GM12878 (cell line): ENCODE results near the gene MCC. TPM values are rescaled to one million over a fixed set of nuclear protein-coding genes. Genes with fewer than 3 reads are reported as not detected.
A peak's percentile ranks its signal among the peaks of the same experiment; 100 is the strongest.

Experiments used
- BMI1 ChIP-seq: fragments of 450-650 bp; IDR thresholded peaks from 2 replicates; pipeline ENCODE4 v1.6.1; 2016; ENCODE audit warnings: mild to moderate bottlenecking, moderate library complexity, borderline replicate concordance
- BRCA1 ChIP-seq: IDR thresholded peaks from 2 replicates; pipeline ENCODE4 v1.6.1; 2011; ENCODE audit warnings: low read depth, low read length, improper control_type of control experiment
- EED ChIP-seq: sonication (generic); IDR thresholded peaks from 2 replicates; pipeline ENCODE4 v1.6.1; 2016; ENCODE audit warnings: antibody characterized with exemption, low read depth
- HCFC1 ChIP-seq: fragments of 150-350 bp; IDR thresholded peaks from 2 replicates; pipeline ENCODE4 v1.6.1; 2014; ENCODE audit warnings: low read length
- NFYB ChIP-seq: IDR thresholded peaks from 2 replicates; pipeline ENCODE4 v1.6.1; 2011; ENCODE audit warnings: low read depth, mild to moderate bottlenecking, low read length, improper control_type of control experiment, moderate library complexity; ENCODE audit not compliant: insufficient read depth
- NR2C1 ChIP-seq: fragments of 450-650 bp; IDR thresholded peaks from 2 replicates; pipeline ENCODE4 v1.6.1; 2017; ENCODE audit warnings: antibody characterized with exemption, mild to moderate bottlenecking, moderate library complexity
- PAX5 ChIP-seq: IDR thresholded peaks from 2 replicates; pipeline ENCODE4 v1.6.1; 2011; ENCODE audit warnings: low read depth, low read length, borderline replicate concordance
- POLR2A ChIP-seq: IDR thresholded peaks from 2 replicates; pipeline ENCODE4 v1.6.1; 2011; ENCODE audit warnings: low read depth, mild to moderate bottlenecking, low read length
- RELA ChIP-seq: fragments of 450-650 bp; IDR thresholded peaks from 2 replicates; pipeline ENCODE4 v1.8.0; 2014; ENCODE audit warnings: borderline replicate concordance; ENCODE audit not compliant: partially characterized antibody
- SMARCA5 ChIP-seq: fragments of 450-650 bp; IDR thresholded peaks from 2 replicates; pipeline ENCODE4 v1.6.1; 2017; ENCODE audit warnings: mild to moderate bottlenecking
- TCF7 ChIP-seq: IDR thresholded peaks from 2 replicates; pipeline ENCODE4 v1.6.1; 2014; ENCODE audit warnings: antibody characterized with exemption, borderline replicate concordance
- ZBED1 ChIP-seq: IDR thresholded peaks from 2 replicates; pipeline ENCODE4 v1.6.1; 2016; ENCODE audit warnings: borderline replicate concordance
- polyA plus RNA-seq, 11 experiments: library from polyadenylated mRNA; depleted of rRNA in 4 of 11; unstranded in 6 of 11; stranded (reverse) in 5 of 11; fragments of >200 nt; fragmentation: Nextera tagmentation in 4 of 11; fragmentation: Illumina TruSeq in 1 of 11; extraction: Ambion mirVana in 4 of 11; extraction: Trizol in 1 of 11; gene quantifications; 1 replicate in 1 of 11; 2 replicates in 10 of 11; pipeline versions ENCODE4 v1.2.1 to v1.2.3, GENCODE V29; 2011 to 2016; ENCODE audit warnings: inconsistent platforms in 2 of 11, missing spikeins in 2 of 11, low read depth in 1 of 11
- total RNA-seq, 4 experiments: library from RNA; depleted of rRNA in 3 of 4; stranded (reverse); fragments of >200 nt in 3 of 4; fragmentation: Illumina TruSeq in 1 of 4; extraction: Trizol in 1 of 4; gene quantifications; 2 replicates each; pipeline versions ENCODE4 v1.2.1 to v1.2.3, GENCODE V29; 2013 to 2021
- TF ChIP-seq, protein P1 (sequence below), 3 experiments: IDR thresholded peaks in 2 of 3; conservative IDR thresholded peaks in 1 of 3; 2 replicates each; pipeline ENCODE4 v1.5.1; 2011; ENCODE audit warnings: low read depth in 3 of 3, low read length in 3 of 3, mild to moderate bottlenecking in 3 of 3, control low read depth in 2 of 3, moderate library complexity in 2 of 3, inconsistent platforms in 1 of 3, mixed read lengths in 1 of 3; ENCODE audit not compliant: control insufficient read depth in 2 of 3, insufficient read depth in 1 of 3; ENCODE audit errors: extremely low read depth in 1 of 3
- TF ChIP-seq, protein P2 (sequence below): fragments of 450-650 bp; IDR thresholded peaks from 2 replicates; pipeline ENCODE4 v1.6.1; 2017; ENCODE audit warnings: antibody characterized with exemption, mild to moderate bottlenecking, moderate library complexity
- TF ChIP-seq, protein P3 (sequence below): fragments of 450-650 bp; IDR thresholded peaks from 2 replicates; pipeline ENCODE4 v1.6.1; 2018; ENCODE audit warnings: borderline replicate concordance, mild to moderate bottlenecking; ENCODE audit not compliant: partially characterized antibody
- TF ChIP-seq, protein P4 (sequence below): fragments of 450-650 bp; formaldehyde crosslinking; IDR thresholded peaks from 2 replicates; pipeline ENCODE4 v1.4.0; 2022; ENCODE audit warnings: mild to moderate bottlenecking, moderate library complexity
- TF ChIP-seq, protein P5 (sequence below): IDR thresholded peaks from 2 replicates; pipeline ENCODE4 v1.6.1; 2011; ENCODE audit warnings: low read depth, mild to moderate bottlenecking, low read length, moderate library complexity, borderline replicate concordance; ENCODE audit errors: extremely low read depth
- TF ChIP-seq, protein P6 (sequence below): IDR thresholded peaks from 2 replicates; pipeline ENCODE4 v1.6.1; 2011; ENCODE audit warnings: low read depth, low read length, improper control_type of control experiment, borderline replicate concordance

The MCC gene
- total and polyA plus RNA-seq, 10 of the 15 experiments (the other 5 are each of a cell fraction or from before 2014, with no cell fraction given): 0.03 to 0.86 (median 0.16) TPM

DNA sequence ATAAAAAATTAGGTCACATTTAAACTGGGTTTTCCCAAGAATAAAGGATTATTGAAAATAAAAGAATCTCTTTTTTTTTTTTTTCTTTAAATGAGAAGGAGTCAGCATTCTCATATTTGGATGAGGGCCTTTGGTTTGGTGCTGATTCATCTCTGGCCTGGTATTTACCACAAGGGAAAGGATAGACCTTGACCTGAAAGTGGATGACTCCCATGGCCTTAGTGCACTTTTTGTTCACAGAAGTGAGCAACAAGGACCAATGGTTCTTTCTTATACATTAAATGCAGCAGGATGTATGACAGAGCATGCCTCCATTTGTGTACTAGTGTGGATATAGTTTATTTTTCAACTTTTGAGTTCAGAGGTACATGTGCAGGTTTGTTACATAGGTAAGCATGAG is 32.2 kb upstream of the MCC start (continued):
- TF ChIP-seq NR2C1 (no peak), HCFC1 (no peak), EED (peak; percentile 93), PAX5 (0 out of 2 replicates have a peak, but pooled peaks have one; percentile 22), POLR2A (no peak), TCF7 (no peak), ZBED1 (no peak), SMARCA5 (no peak), RELA (no peak), NFYB (no peak), BMI1 (no peak), BRCA1 (no peak)
- TF ChIP-seq, protein P1, sequence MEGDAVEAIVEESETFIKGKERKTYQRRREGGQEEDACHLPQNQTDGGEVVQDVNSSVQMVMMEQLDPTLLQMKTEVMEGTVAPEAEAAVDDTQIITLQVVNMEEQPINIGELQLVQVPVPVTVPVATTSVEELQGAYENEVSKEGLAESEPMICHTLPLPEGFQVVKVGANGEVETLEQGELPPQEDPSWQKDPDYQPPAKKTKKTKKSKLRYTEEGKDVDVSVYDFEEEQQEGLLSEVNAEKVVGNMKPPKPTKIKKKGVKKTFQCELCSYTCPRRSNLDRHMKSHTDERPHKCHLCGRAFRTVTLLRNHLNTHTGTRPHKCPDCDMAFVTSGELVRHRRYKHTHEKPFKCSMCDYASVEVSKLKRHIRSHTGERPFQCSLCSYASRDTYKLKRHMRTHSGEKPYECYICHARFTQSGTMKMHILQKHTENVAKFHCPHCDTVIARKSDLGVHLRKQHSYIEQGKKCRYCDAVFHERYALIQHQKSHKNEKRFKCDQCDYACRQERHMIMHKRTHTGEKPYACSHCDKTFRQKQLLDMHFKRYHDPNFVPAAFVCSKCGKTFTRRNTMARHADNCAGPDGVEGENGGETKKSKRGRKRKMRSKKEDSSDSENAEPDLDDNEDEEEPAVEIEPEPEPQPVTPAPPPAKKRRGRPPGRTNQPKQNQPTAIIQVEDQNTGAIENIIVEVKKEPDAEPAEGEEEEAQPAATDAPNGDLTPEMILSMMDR (IDR thresholded peaks at IDR 0.05 in 2 of 3, conservative IDR thresholded peaks at IDR 0.05 in 1 of 3; ENCODE audit: control insufficient read depth in 2 of 3, extremely low read depth in 1 of 3, insufficient read depth in 1 of 3, low read depth in 3 of 3, low read length in 3 of 3): no peak
- TF ChIP-seq, protein P2, sequence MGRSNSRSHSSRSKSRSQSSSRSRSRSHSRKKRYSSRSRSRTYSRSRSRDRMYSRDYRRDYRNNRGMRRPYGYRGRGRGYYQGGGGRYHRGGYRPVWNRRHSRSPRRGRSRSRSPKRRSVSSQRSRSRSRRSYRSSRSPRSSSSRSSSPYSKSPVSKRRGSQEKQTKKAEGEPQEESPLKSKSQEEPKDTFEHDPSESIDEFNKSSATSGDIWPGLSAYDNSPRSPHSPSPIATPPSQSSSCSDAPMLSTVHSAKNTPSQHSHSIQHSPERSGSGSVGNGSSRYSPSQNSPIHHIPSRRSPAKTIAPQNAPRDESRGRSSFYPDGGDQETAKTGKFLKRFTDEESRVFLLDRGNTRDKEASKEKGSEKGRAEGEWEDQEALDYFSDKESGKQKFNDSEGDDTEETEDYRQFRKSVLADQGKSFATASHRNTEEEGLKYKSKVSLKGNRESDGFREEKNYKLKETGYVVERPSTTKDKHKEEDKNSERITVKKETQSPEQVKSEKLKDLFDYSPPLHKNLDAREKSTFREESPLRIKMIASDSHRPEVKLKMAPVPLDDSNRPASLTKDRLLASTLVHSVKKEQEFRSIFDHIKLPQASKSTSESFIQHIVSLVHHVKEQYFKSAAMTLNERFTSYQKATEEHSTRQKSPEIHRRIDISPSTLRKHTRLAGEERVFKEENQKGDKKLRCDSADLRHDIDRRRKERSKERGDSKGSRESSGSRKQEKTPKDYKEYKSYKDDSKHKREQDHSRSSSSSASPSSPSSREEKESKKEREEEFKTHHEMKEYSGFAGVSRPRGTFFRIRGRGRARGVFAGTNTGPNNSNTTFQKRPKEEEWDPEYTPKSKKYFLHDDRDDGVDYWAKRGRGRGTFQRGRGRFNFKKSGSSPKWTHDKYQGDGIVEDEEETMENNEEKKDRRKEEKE: no peak
- TF ChIP-seq, protein P3, sequence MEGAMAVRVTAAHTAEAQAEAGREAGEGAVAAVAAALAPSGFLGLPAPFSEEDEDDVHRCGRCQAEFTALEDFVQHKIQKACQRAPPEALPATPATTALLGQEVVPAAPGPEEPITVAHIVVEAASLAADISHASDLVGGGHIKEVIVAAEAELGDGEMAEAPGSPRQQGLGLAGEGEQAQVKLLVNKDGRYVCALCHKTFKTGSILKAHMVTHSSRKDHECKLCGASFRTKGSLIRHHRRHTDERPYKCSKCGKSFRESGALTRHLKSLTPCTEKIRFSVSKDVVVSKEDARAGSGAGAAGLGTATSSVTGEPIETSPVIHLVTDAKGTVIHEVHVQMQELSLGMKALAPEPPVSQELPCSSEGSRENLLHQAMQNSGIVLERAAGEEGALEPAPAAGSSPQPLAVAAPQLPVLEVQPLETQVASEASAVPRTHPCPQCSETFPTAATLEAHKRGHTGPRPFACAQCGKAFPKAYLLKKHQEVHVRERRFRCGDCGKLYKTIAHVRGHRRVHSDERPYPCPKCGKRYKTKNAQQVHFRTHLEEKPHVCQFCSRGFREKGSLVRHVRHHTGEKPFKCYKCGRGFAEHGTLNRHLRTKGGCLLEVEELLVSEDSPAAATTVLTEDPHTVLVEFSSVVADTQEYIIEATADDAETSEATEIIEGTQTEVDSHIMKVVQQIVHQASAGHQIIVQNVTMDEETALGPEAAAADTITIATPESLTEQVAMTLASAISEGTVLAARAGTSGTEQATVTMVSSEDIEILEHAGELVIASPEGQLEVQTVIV: no peak
- TF ChIP-seq, protein P4, sequence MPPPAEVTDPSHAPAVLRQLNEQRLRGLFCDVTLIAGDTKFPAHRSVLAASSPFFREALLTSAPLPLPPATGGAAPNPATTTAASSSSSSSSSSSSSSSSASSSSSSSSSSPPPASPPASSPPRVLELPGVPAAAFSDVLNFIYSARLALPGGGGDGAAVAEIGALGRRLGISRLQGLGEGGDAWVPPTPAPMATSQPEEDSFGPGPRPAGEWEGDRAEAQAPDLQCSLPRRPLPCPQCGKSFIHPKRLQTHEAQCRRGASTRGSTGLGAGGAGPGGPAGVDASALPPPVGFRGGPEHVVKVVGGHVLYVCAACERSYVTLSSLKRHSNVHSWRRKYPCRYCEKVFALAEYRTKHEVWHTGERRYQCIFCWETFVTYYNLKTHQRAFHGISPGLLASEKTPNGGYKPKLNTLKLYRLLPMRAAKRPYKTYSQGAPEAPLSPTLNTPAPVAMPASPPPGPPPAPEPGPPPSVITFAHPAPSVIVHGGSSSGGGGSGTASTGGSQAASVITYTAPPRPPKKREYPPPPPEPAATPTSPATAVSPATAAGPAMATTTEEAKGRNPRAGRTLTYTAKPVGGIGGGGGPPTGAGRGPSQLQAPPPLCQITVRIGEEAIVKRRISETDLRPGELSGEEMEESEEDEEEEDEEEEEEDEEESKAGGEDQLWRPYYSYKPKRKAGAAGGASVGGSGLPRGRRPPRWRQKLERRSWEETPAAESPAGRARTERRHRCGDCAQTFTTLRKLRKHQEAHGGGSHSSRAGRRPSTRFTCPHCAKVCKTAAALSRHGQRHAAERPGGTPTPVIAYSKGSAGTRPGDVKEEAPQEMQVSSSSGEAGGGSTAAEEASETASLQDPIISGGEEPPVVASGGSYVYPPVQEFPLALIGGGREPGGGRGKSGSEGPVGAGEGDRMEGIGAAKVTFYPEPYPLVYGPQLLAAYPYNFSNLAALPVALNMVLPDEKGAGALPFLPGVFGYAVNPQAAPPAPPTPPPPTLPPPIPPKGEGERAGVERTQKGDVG (CRISPR knock-in tag): no peak
- TF ChIP-seq, protein P5, sequence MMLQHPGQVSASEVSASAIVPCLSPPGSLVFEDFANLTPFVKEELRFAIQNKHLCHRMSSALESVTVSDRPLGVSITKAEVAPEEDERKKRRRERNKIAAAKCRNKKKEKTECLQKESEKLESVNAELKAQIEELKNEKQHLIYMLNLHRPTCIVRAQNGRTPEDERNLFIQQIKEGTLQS: no peak
- TF ChIP-seq, protein P6, sequence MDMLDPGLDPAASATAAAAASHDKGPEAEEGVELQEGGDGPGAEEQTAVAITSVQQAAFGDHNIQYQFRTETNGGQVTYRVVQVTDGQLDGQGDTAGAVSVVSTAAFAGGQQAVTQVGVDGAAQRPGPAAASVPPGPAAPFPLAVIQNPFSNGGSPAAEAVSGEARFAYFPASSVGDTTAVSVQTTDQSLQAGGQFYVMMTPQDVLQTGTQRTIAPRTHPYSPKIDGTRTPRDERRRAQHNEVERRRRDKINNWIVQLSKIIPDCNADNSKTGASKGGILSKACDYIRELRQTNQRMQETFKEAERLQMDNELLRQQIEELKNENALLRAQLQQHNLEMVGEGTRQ: no peak
